GM21528 (cell line): Measurements from ENCODE around the gene GJB4.
"Not testable (repeated sequence)": the region's sequence is repeated elsewhere in the genome, so short reads cannot be mapped to it uniquely, and the experiment has no call there.

Experiments
- ATAC-seq: cut with Tn5 transposase; IDR thresholded peaks from one replicate; pipeline ENCODE4 v1.9.1; 2021; ENCODE audit warnings: mild to moderate bottlenecking, moderate library complexity; ENCODE audit not compliant: unreplicated experiment, low FRiP score

GJB4 gene

GRCh38 chr1:34746101-34746500, 13.4 kb upstream of the GJB4 start:
- no peak for ATAC-seq

- no peak for ATAC-seq
Measured at GRCh38 chr1:34746785-34747637, 12.5 kb upstream of the GJB4 start.

GRCh38 chr1:34747638-34747941, 11.9 kb upstream of the GJB4 start:
- ATAC-seq: no peak

GRCh38 chr1:34749992-34750391, 9.5 kb upstream of the GJB4 start:
- ATAC-seq: no peak

GRCh38 chr1:34750610-34751009, 8.9 kb upstream of the GJB4 start:
- ATAC-seq: no peak

GRCh38 chr1:34753163-34753562, 6.4 kb upstream of the GJB4 start:
- ATAC-seq: no peak

- ATAC-seq: no peak
Measured at GRCh38 chr1:34754964-34755637, 4.4 kb upstream of the GJB4 start, which contains the start of gene GJB5. TSS of gene GJB5 (plus strand) at chr1:34755047. CDS start at chr1:34757331, 2,284 bp downstream.

- no peak for ATAC-seq
Measured at GRCh38 chr1:34755961-34756360, 3.6 kb upstream of the GJB4 start.

- no peak for ATAC-seq
Measured at GRCh38 chr1:34757386-34757785, 2.2 kb upstream of the GJB4 start.

GRCh38 chr1:34758751-34759150, 789 bp upstream of the GJB4 start:
- no peak for ATAC-seq

GRCh38 chr1:34761176-34761761, 1.7 kb downstream of the GJB4 start:
- no peak for ATAC-seq

GRCh38 chr1:34761776-34762307, 2.3 kb downstream of the GJB4 start:
- no peak for ATAC-seq

GRCh38 chr1:34762474-34763141, 3.1 kb downstream of the GJB4 start:
- no peak for ATAC-seq

GRCh38 chr1:34763142-34763781, 3.7 kb downstream of the GJB4 start:
- no peak for ATAC-seq

- ATAC-seq: no peak
Measured at GRCh38 chr1:34768856-34769255, 9.3 kb downstream of the GJB4 start.

GRCh38 chr1:34770891-34771504, 11.5 kb downstream of the GJB4 start:
- no peak for ATAC-seq

GRCh38 chr1:34771573-34772371, 12.2 kb downstream of the GJB4 start:
- ATAC-seq: no peak

GRCh38 chr1:34773114-34773513, 13.6 kb downstream of the GJB4 start:
- ATAC-seq: not testable (repeated sequence)

GRCh38 chr1:34774957-34775356, 15.4 kb downstream of the GJB4 start:
- ATAC-seq: no peak
